Muscle of leg (tissue), 11 donors: ENCODE measurements around the gene NMRK1. TPM values are rescaled to one million over a fixed set of nuclear protein-coding genes. Genes with fewer than 3 reads are reported as not detected.
A peak's percentile ranks its signal among the peaks of the same experiment; 100 is the strongest.

Experiments
- DNase-seq: peaks from one replicate; pipeline ENCODE4 v3.0.0; 2013
- H3K27ac ChIP-seq: one replicate; pipeline ENCODE4 v1.5.1; 2013; ENCODE audit warnings: mild to moderate bottlenecking, low read length, control low read depth
- H3K27me3 ChIP-seq: one replicate; pipeline ENCODE4 v1.6.1; 2013; ENCODE audit warnings: low read length; ENCODE audit not compliant: control insufficient read depth, insufficient read depth
- H3K36me3 ChIP-seq: one replicate; pipeline ENCODE4 v1.6.1; 2013; ENCODE audit warnings: low read length; ENCODE audit not compliant: control insufficient read depth, insufficient read depth
- H3K4me1 ChIP-seq: one replicate; pipeline ENCODE4 v1.6.1; 2013; ENCODE audit warnings: low read length; ENCODE audit not compliant: control insufficient read depth, insufficient read depth
- H3K4me3 ChIP-seq: one replicate; pipeline ENCODE4 v1.5.1; 2013; ENCODE audit warnings: low read length, control low read depth
- H3K9me3 ChIP-seq: replicated peaks from 2 replicates; pipeline ENCODE4 v1.6.1; 2013; ENCODE audit warnings: low read depth, low read length; ENCODE audit not compliant: control insufficient read depth
- WGBS: methylation state at CpG from one replicate; pipeline ENCODE4 v1.1.5; 2013; ENCODE audit warnings: missing lambda C conversion rate; ENCODE audit not compliant: insufficient coverage; 5-methylcytosine and 5-hydroxymethylcytosine counted together
- polyA plus RNA-seq, 8 donors: library from polyadenylated mRNA; unstranded; fragments of 120-200 nt; gene quantifications; one replicate each; pipeline versions ENCODE4 v1.2.1 to v1.2.3, GENCODE V29; 2013; ENCODE audit warnings: inconsistent platforms in 1 of 8, low replicate concordance in 1 of 8; ENCODE audit not compliant: insufficient read length in 8 of 8, insufficient read depth in 1 of 8
- total RNA-seq: library from RNA; stranded (reverse); fragments of 120-200 nt; gene quantifications from one replicate; pipeline ENCODE4 v1.2.4, GENCODE V29; 2013

NMRK1 gene
- total and polyA plus RNA-seq, 9 donors: 8.8 to 17.0 (median 11.7) TPM

- H3K4me3 ChIP-seq: no peak overlapping the region
- no peaks in the 10 kb centered on the region for H3K4me1 ChIP-seq
- no peaks in the 10 kb centered on the region for H3K9me3 ChIP-seq
- peaks cover 7% of the 10 kb centered on the region for H3K36me3 ChIP-seq
- no peaks in the 10 kb centered on the region for H3K27me3 ChIP-seq
- WGBS: 83% methylated on average over 4 of the region's 5 CpGs
- DNase-seq: no peak
- H3K27ac ChIP-seq: no peak overlapping the region
Measured at GRCh38 chr9:75121914-75122558, 34.1 kb upstream of the NMRK1 start.

GRCh38 chr9:75120686-75121085, 32.7 kb upstream of the NMRK1 start:
- H3K36me3 ChIP-seq: peaks cover 7% of the 10 kb centered on the region
- DNase-seq: no peak
- no peak overlapping the region for H3K27ac ChIP-seq
- no peaks in the 10 kb centered on the region for H3K4me1 ChIP-seq
- WGBS: 84% methylated on average over 4 of the region's 4 CpGs
- no peaks in the 10 kb centered on the region for H3K27me3 ChIP-seq
- H3K9me3 ChIP-seq: no peaks in the 10 kb centered on the region
- no peak overlapping the region for H3K4me3 ChIP-seq

- H3K4me1 ChIP-seq: no peaks in the 10 kb centered on the region
- DNase-seq: no peak
- H3K27me3 ChIP-seq: no peaks in the 10 kb centered on the region
- no peaks in the 10 kb centered on the region for H3K9me3 ChIP-seq
- no peak overlapping the region for H3K4me3 ChIP-seq
- peaks cover 7% of the 10 kb centered on the region for H3K36me3 ChIP-seq
- H3K27ac ChIP-seq: no peak overlapping the region
- WGBS: 75% methylated on average over 1 of the region's 1 CpG
Measured at GRCh38 chr9:75117564-75117963, 29.6 kb upstream of the NMRK1 start.

- H3K27ac ChIP-seq: no peak overlapping the region
- 61% methylated on average over 2 of the region's 4 CpGs for WGBS
- peaks cover 7% of the 10 kb centered on the region for H3K36me3 ChIP-seq
- H3K9me3 ChIP-seq: no peaks in the 10 kb centered on the region
- peak; percentile 45 for DNase-seq
- H3K4me1 ChIP-seq: no peaks in the 10 kb centered on the region
- H3K4me3 ChIP-seq: no peak overlapping the region
- H3K27me3 ChIP-seq: no peaks in the 10 kb centered on the region
Measured at GRCh38 chr9:75116306-75116705, 28.4 kb upstream of the NMRK1 start.

GRCh38 chr9:75112789-75113188, 24.8 kb upstream of the NMRK1 start:
- H3K27me3 ChIP-seq: no peaks in the 10 kb centered on the region
- DNase-seq: peak; percentile 32
- WGBS: no CpG with 5 or more reads among the region's 4 CpGs
- H3K4me3 ChIP-seq: no peak overlapping the region
- no peak overlapping the region for H3K27ac ChIP-seq
- no peaks in the 10 kb centered on the region for H3K36me3 ChIP-seq
- H3K9me3 ChIP-seq: no peaks in the 10 kb centered on the region
- no peaks in the 10 kb centered on the region for H3K4me1 ChIP-seq

- DNase-seq: no peak
- H3K4me1 ChIP-seq: no peaks in the 10 kb centered on the region
- no peak overlapping the region for H3K27ac ChIP-seq
- H3K36me3 ChIP-seq: no peaks in the 10 kb centered on the region
- H3K9me3 ChIP-seq: no peaks in the 10 kb centered on the region
- no peak overlapping the region for H3K4me3 ChIP-seq
- WGBS: 81% methylated on average over 4 of the region's 5 CpGs
- H3K27me3 ChIP-seq: no peaks in the 10 kb centered on the region
Measured at GRCh38 chr9:75111019-75111622, 23.2 kb upstream of the NMRK1 start.

GRCh38 chr9:75109210-75109839, 21.4 kb upstream of the NMRK1 start:
- Histone ChIP-seq H3K27ac (no peak overlapping the region), H3K36me3 (no peaks in the 10 kb centered on the region), H3K9me3 (no peaks in the 10 kb centered on the region), H3K4me1 (no peaks in the 10 kb centered on the region), H3K4me3 (no peak overlapping the region), H3K27me3 (no peaks in the 10 kb centered on the region)
- WGBS: no CpG with 5 or more reads among the region's 7 CpGs
- no peak for DNase-seq

GRCh38 chr9:75108571-75108970, 20.6 kb upstream of the NMRK1 start:
- WGBS: no CpG with 5 or more reads among the region's 4 CpGs
- no peaks in the 10 kb centered on the region for H3K36me3 ChIP-seq
- no peaks in the 10 kb centered on the region for H3K9me3 ChIP-seq
- no peak overlapping the region for H3K4me3 ChIP-seq
- no peak overlapping the region for H3K27ac ChIP-seq
- no peaks in the 10 kb centered on the region for H3K27me3 ChIP-seq
- no peaks in the 10 kb centered on the region for H3K4me1 ChIP-seq
- peak; percentile 30 for DNase-seq

GRCh38 chr9:75106857-75107256, 18.9 kb upstream of the NMRK1 start:
- Histone ChIP-seq H3K27ac (no peak overlapping the region), H3K4me1 (no peaks in the 10 kb centered on the region), H3K9me3 (no peaks in the 10 kb centered on the region), H3K27me3 (no peaks in the 10 kb centered on the region), H3K4me3 (no peak overlapping the region), H3K36me3 (no peaks in the 10 kb centered on the region)
- DNase-seq: no peak
- WGBS: 87% methylated on average over 5 of the region's 6 CpGs

GRCh38 chr9:75105841-75106240, 17.9 kb upstream of the NMRK1 start:
- Histone ChIP-seq H3K27me3 (no peaks in the 10 kb centered on the region), H3K9me3 (no peaks in the 10 kb centered on the region), H3K4me3 (no peak overlapping the region), H3K27ac (no peak overlapping the region), H3K36me3 (no peaks in the 10 kb centered on the region), H3K4me1 (no peaks in the 10 kb centered on the region)
- no peak for DNase-seq
- WGBS: 39% methylated on average over 2 of the region's 2 CpGs
